ENCODE results near the gene TRPV2. TPM values are rescaled to one million over a fixed set of nuclear protein-coding genes. Genes with fewer than 3 reads are reported as not detected.

TRPV2 gene
- total RNA-seq, 1 experiment from 2014 or later: 1.0 TPM

- H4K91ac ChIP-seq (ENCODE audit: insufficient read length, low read depth, low read length): no peak overlapping the region
- no peak overlapping the region for H3K23ac ChIP-seq (ENCODE audit: insufficient read length, low read depth, low read length)
- H2AFZ ChIP-seq (ENCODE audit: low read length): no peak overlapping the region
- no peak overlapping the region for H2AK5ac ChIP-seq (ENCODE audit: insufficient read length, low read length)
- no peak overlapping the region for H2BK20ac ChIP-seq (ENCODE audit: low read depth, low read length, poor library complexity, severe bottlenecking)
- H2BK12ac ChIP-seq (ENCODE audit: insufficient read length, low read depth, low read length): no peak overlapping the region
- no peaks in the 10 kb centered on the region for H3K27me3 ChIP-seq (ENCODE audit: insufficient read depth, low read length)
- H3K9me3 Mint-ChIP-seq: no peaks in the 10 kb centered on the region
- H3K14ac ChIP-seq (ENCODE audit: insufficient read depth, low read length): no peak overlapping the region
- DNase-seq: no peak
- H4K5ac ChIP-seq (ENCODE audit: insufficient read length, low read depth, low read length): no peak overlapping the region
- H3T11ph ChIP-seq (ENCODE audit: low read length): no peak overlapping the region
- no peak overlapping the region for H3K9ac ChIP-seq (ENCODE audit: extremely low read depth, insufficient read length, low read length)
- no peak overlapping the region for H3K4ac ChIP-seq (ENCODE audit: low read depth, low read length)
- H2BK15ac ChIP-seq (ENCODE audit: low read depth, low read length): no peak overlapping the region
- no peak overlapping the region for H2BK5ac ChIP-seq (ENCODE audit: insufficient read length, low read length)
- H3K9me3 ChIP-seq (ENCODE audit: control insufficient read depth, low read depth, low read length): no peaks in the 10 kb centered on the region
- no peak overlapping the region for H2BK120ac ChIP-seq (ENCODE audit: low read depth, low read length, poor library complexity, severe bottlenecking)
- no peak overlapping the region for H3K27ac ChIP-seq (ENCODE audit: insufficient read length, low read depth, low read length)
- H4K20me1 ChIP-seq (ENCODE audit: control insufficient read depth, insufficient read depth, insufficient read length): no peaks in the 10 kb centered on the region
- peaks cover 23 to 32% of the 10 kb centered on the region in 2 experiments for H3K4me1 Mint-ChIP-seq
- H3K27me3 Mint-ChIP-seq (ENCODE audit: low read depth): no peaks in the 10 kb centered on the region; the same call in none of the 2 replicates
- TF ChIP-seq, protein P1, sequence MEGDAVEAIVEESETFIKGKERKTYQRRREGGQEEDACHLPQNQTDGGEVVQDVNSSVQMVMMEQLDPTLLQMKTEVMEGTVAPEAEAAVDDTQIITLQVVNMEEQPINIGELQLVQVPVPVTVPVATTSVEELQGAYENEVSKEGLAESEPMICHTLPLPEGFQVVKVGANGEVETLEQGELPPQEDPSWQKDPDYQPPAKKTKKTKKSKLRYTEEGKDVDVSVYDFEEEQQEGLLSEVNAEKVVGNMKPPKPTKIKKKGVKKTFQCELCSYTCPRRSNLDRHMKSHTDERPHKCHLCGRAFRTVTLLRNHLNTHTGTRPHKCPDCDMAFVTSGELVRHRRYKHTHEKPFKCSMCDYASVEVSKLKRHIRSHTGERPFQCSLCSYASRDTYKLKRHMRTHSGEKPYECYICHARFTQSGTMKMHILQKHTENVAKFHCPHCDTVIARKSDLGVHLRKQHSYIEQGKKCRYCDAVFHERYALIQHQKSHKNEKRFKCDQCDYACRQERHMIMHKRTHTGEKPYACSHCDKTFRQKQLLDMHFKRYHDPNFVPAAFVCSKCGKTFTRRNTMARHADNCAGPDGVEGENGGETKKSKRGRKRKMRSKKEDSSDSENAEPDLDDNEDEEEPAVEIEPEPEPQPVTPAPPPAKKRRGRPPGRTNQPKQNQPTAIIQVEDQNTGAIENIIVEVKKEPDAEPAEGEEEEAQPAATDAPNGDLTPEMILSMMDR (conservative IDR thresholded peaks at IDR 0.05): no peak
- no peaks in the 10 kb centered on the region for H3K23me2 ChIP-seq (ENCODE audit: insufficient read length, low read depth, low read length, poor library complexity, severe bottlenecking)
- H3K27ac Mint-ChIP-seq: no peak overlapping the region
- H3K4me2 ChIP-seq (ENCODE audit: insufficient read depth, insufficient read length, low read length): no peak overlapping the region
- no peak overlapping the region for H3K18ac ChIP-seq (ENCODE audit: insufficient read length, low read depth, low read length)
- no peaks in the 10 kb centered on the region for H3K79me2 ChIP-seq (ENCODE audit: insufficient read depth, low read length)
- H3K4me1 ChIP-seq (ENCODE audit: insufficient read depth, low read length): no peaks in the 10 kb centered on the region
- no peak overlapping the region for H3K56ac ChIP-seq (ENCODE audit: insufficient read length, low read depth, low read length)
- H3K79me1 ChIP-seq (ENCODE audit: insufficient read depth, low read depth, low read length, poor library complexity, severe bottlenecking): no peaks in the 10 kb centered on the region
- no peak overlapping the region for H4K8ac ChIP-seq (replicated peaks; ENCODE audit: insufficient read length, low read depth, low read length)
- no peaks in the 10 kb centered on the region; a peak in 1 of 7 replicates for H3K36me3 Mint-ChIP-seq (ENCODE audit: insufficient read depth in 1 of 3, low read depth in 3 of 3)
- H3K4me3 Mint-ChIP-seq: no peak overlapping the region
- no CpG with 5 or more reads among the region's 5 CpGs for WGBS (ENCODE audit: extremely low coverage, insufficient read length, low lambda C conversion rate)
Observed at GRCh38 chr17:16433514-16433913, 18.1 kb downstream of the TRPV2 start.
